Lung (tissue), 5 donors: ENCODE measurements around the gene VEZT. TPM values are rescaled to one million over a fixed set of nuclear protein-coding genes. Genes with fewer than 3 reads are reported as not detected.
A peak's percentile ranks its signal among the peaks of the same experiment; 100 is the strongest.

ENCODE experiments used
- polyA plus RNA-seq, 2 donors: library from polyadenylated mRNA; stranded (reverse); fragments of 200-250 nt; gene quantifications; one replicate each; pipeline ENCODE4 v1.2.1, GENCODE V29; 2013
- small RNA-seq: library from RNA; depleted of rRNA; stranded (forward); fragments of <200 nt; gene quantifications from one replicate; pipeline ENCODE3, GENCODE V24; 2014; ENCODE audit warnings: low replicate concordance
- total RNA-seq, 2 donors: library from RNA; depleted of rRNA in 1 of 2; stranded (reverse); fragments of >200 nt in 1 of 2; gene quantifications; one replicate each; pipeline ENCODE4 v1.2.1, GENCODE V29; 2014 to 2021
- donor health status: Bipolar disorder and iron deficiency.
- donor health status: healthy.
- donor health status: DM: yes; HTN: yes; CAD: no.

The VEZT gene
- total and polyA plus RNA-seq, 4 donors = 28.6 to 144 (median 47.3) TPM

Small RNAs within 50 kb of the gene (small RNA-seq; reads per million reads assigned to genes)
- gene MIR331 (11.0 reads per million, percentile 96 among the genes with 10 or more reads in this experiment), gene MIR3685 (not detected), gene RF00019 (not detected), gene RNU6-808P (not detected)

Other genes with a start within 250 kb of the VEZT start
- gene NDUFA12, start 214.1 kb upstream of the VEZT start, total RNA-seq = 10 to 100 TPM; 53.3 to 86.3 TPM
- gene NDUFA12, start 214.1 kb upstream of the VEZT start, polyA plus RNA-seq = 100 to 1,000 TPM in 1 of 2 donors, 10 to 100 TPM in 1; 89.2 to 152 TPM
- gene NR2C1, start 144.2 kb upstream of the VEZT start, total RNA-seq = 10 to 100 TPM; 26.5 to 76.0 TPM
- gene NR2C1, start 144.2 kb upstream of the VEZT start, polyA plus RNA-seq = 10 to 100 TPM in 1 of 2 donors, 1 to 10 TPM in 1; 8.6 to 85.2 TPM
- gene FGD6, start 340 bp upstream of the VEZT start, total RNA-seq = 10 to 100 TPM; 14.6 to 26.4 TPM
- 1 to 10 TPM; 2.4 to 3.4 TPM for gene FGD6, start 340 bp upstream of the VEZT start, polyA plus RNA-seq